Measurements from ENCODE around the gene ROBO2. TPM values are rescaled to one million over a fixed set of nuclear protein-coding genes. Genes with fewer than 3 reads are reported as not detected.

The ROBO2 gene
- total RNA-seq, 6 experiments from 2014 or later, result 0.09 to 0.36 (median 0.20) TPM

DNA sequence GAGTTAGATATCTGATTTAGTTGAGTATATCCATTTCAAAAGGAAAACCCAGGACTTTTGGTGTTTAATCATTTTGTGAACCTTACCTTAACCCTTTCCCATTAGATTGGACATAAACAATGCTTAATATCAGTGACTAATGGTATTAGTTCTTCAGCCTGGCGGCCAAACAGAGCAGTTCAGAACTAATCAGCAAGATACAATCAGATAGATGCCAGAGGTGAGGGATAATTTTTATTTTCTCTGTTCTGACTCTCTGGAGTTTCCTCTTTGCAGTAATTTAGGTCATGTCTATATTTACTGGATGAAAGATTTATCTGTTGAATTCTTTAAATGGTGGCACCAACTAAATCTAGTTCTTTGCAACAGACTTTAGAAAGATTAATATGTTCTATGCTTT, 337.8 kb downstream of the ROBO2 start:
- Mint-ChIP-seq H3K36me3 (ENCODE audit: low read depth) (no peaks in the 10 kb centered on the region), H3K4me3 (no peak overlapping the region), H3K27me3 (ENCODE audit: insufficient read depth) (peaks cover 2% of the 10 kb centered on the region; the same call in 1 of the 2 replicates), H3K4me1 (ENCODE audit: low read depth) (no peaks in the 10 kb centered on the region), H3K9me3 (no peaks in the 10 kb centered on the region; the same call in 1 of the 2 replicates), H3K27ac (no peak overlapping the region)
- DNase-seq, result no peak
- TF ChIP-seq, protein P1, sequence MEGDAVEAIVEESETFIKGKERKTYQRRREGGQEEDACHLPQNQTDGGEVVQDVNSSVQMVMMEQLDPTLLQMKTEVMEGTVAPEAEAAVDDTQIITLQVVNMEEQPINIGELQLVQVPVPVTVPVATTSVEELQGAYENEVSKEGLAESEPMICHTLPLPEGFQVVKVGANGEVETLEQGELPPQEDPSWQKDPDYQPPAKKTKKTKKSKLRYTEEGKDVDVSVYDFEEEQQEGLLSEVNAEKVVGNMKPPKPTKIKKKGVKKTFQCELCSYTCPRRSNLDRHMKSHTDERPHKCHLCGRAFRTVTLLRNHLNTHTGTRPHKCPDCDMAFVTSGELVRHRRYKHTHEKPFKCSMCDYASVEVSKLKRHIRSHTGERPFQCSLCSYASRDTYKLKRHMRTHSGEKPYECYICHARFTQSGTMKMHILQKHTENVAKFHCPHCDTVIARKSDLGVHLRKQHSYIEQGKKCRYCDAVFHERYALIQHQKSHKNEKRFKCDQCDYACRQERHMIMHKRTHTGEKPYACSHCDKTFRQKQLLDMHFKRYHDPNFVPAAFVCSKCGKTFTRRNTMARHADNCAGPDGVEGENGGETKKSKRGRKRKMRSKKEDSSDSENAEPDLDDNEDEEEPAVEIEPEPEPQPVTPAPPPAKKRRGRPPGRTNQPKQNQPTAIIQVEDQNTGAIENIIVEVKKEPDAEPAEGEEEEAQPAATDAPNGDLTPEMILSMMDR (IDR thresholded peaks at IDR 0.05), result no peak

DNA sequence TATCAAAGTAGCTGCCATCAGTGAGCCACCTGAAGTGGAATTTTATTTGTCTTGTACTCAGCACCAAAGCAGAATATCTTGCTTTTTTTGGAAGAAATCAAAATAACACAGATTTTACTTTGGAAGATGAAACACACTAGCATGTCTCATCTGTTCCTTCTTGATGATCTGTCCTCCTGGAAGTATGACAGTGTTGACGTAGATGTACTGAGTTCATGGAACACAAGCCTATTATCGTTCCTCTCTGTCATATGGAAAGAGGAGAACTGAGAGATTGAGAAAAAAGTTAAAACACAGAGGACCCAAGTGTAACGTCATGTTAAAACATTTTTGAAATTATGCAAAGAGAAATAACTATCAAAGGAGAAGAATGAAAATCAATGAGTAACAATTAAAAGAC, 340.2 kb downstream of the ROBO2 start:
- no peaks in the 10 kb centered on the region; the same call in 1 of the 2 replicates for H3K9me3 Mint-ChIP-seq
- H3K27me3 Mint-ChIP-seq (ENCODE audit: insufficient read depth), result peaks cover 2% of the 10 kb centered on the region; the same call in 1 of the 2 replicates
- no peak overlapping the region for H3K4me3 Mint-ChIP-seq
- H3K4me1 Mint-ChIP-seq (ENCODE audit: low read depth), result no peaks in the 10 kb centered on the region
- TF ChIP-seq, protein P1 (IDR thresholded peaks at IDR 0.05), result no peak
- H3K27ac Mint-ChIP-seq, result no peak overlapping the region
- DNase-seq, result no peak
- H3K36me3 Mint-ChIP-seq (ENCODE audit: low read depth), result no peaks in the 10 kb centered on the region

DNA sequence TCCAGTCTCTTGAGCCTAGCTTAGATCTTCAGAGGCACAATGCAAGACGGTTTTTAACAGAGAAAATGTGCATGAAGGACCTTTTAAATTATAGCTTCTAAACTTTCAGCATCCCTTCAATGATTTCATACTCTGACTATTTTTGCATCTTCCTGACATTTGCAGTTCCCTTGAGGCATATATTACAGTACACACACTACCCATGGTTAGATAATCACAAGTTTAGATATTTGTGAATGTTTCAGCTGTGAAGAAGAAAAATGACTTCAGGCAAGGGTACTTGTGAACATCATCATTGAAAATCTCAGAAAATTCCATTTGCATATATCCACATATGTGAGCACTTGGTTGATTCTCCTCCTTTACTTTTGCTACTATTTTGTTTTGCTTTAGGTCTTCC, 341.5 kb downstream of the ROBO2 start:
- Mint-ChIP-seq H3K27me3 (ENCODE audit: insufficient read depth) (peaks cover 2% of the 10 kb centered on the region; the same call in 1 of the 2 replicates), H3K27ac (no peak overlapping the region), H3K9me3 (no peaks in the 10 kb centered on the region; the same call in 1 of the 2 replicates), H3K36me3 (ENCODE audit: low read depth) (no peaks in the 10 kb centered on the region), H3K4me1 (ENCODE audit: low read depth) (no peaks in the 10 kb centered on the region), H3K4me3 (no peak overlapping the region)
- DNase-seq, result no peak
- TF ChIP-seq, protein P1 (IDR thresholded peaks at IDR 0.05), result no peak

DNA sequence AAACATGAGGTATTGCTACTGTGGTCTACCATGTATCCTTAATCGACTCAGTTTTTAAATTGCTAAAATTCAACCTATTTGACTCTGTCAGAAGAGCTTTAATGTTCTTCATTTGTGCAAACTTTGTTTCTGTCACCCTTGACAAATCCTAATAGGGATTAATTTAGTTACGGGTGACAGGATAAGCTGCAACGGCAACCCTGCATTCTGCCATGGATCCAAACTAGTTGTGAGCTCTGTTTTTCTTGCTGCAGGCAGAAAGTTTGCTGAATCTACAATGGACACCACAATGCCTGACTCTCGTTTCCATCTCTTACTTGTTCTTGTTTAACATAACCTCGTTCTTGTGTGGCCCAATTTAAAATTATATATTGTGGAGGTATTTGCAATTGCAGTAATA, 352.3 kb downstream of the ROBO2 start:
- Mint-ChIP-seq H3K27ac (no peak overlapping the region), H3K4me3 (no peak overlapping the region), H3K4me1 (ENCODE audit: low read depth) (no peaks in the 10 kb centered on the region), H3K27me3 (ENCODE audit: insufficient read depth) (peaks cover 2% of the 10 kb centered on the region; the same call in 1 of the 2 replicates), H3K9me3 (no peaks in the 10 kb centered on the region), H3K36me3 (ENCODE audit: low read depth) (no peaks in the 10 kb centered on the region)
- DNase-seq, result no peak
- TF ChIP-seq, protein P1 (IDR thresholded peaks at IDR 0.05), result no peak

DNA sequence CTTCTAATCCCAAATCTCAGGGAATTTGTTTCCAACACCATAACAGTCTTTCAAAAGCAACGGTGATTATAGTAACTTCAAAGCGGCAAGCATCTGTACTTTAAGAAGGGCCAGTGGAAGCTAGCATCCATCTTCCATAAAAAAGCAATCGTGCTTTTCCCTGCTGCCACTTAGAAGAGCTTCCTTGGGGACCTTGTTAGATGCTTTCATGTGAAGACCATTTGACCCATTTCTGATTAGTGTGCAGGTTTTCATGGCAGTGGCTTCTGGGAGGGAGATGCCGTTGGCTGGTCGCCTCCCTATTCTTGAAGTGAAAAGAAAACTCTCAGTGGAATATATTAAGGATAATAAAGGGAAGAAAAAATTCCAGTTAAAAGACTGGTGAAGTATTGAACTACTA, 354.1 kb downstream of the ROBO2 start:
- H3K27ac Mint-ChIP-seq, result no peak overlapping the region
- H3K36me3 Mint-ChIP-seq (ENCODE audit: low read depth), result no peaks in the 10 kb centered on the region
- TF ChIP-seq, protein P1 (IDR thresholded peaks at IDR 0.05), result no peak
- no peaks in the 10 kb centered on the region; the same call in 1 of the 2 replicates for H3K9me3 Mint-ChIP-seq
- H3K4me1 Mint-ChIP-seq (ENCODE audit: low read depth), result no peaks in the 10 kb centered on the region
- H3K27me3 Mint-ChIP-seq (ENCODE audit: insufficient read depth), result peaks cover 2% of the 10 kb centered on the region; the same call in 1 of the 2 replicates
- DNase-seq, result no peak
- H3K4me3 Mint-ChIP-seq, result no peak overlapping the region

All from HFFc6 (cell line).